Measurements from ENCODE around the gene PCDHB10.
"Not testable (repeated sequence)": the region's sequence is repeated elsewhere in the genome, so short reads cannot be mapped to it uniquely, and the experiment has no call there.

Gene PCDHB10

GRCh38 chr5:141192110-141192725, at the start of gene PCDHB10:
TSS of gene PCDHB10 (plus strand) at chr5:141192353. CDS start at chr5:141192553, 200 bp downstream.
- peak; percentile 32 for DNase-seq (ENCODE audit: low spot score)

- no peak for DNase-seq (ENCODE audit: low spot score)
These were observed 42.3 kb upstream of the PCDHB10 start, which contains the start of gene PCDHB6 for GRCh38 chr5:141149812-141150211. TSS of gene PCDHB6 (plus strand) at chr5:141150057. CDS start at chr5:141150258, 201 bp downstream.

GRCh38 chr5:141150224-141150992, 41.7 kb upstream of the PCDHB10 start:
- no peak for DNase-seq (ENCODE audit: low spot score)

- DNase-seq (ENCODE audit: low spot score): no peak
These were observed 41.2 kb upstream of the PCDHB10 start for GRCh38 chr5:141150993-141151325.

- not testable (repeated sequence) for DNase-seq (ENCODE audit: low spot score)
These were observed 40.5 kb upstream of the PCDHB10 start for GRCh38 chr5:141151632-141152031.

- DNase-seq (ENCODE audit: low spot score): not testable (repeated sequence)
These were observed 40.1 kb upstream of the PCDHB10 start for GRCh38 chr5:141152096-141152495.

- no peak for DNase-seq (ENCODE audit: low spot score)
These were observed 36.4 kb upstream of the PCDHB10 start for GRCh38 chr5:141155540-141156374.

- not testable (repeated sequence) for DNase-seq (ENCODE audit: low spot score)
These were observed 34.8 kb upstream of the PCDHB10 start for GRCh38 chr5:141157356-141157755.

- DNase-seq (ENCODE audit: low spot score): not testable (repeated sequence)
These were observed 34.3 kb upstream of the PCDHB10 start for GRCh38 chr5:141157901-141158300.

- peak; percentile 10 for DNase-seq (ENCODE audit: low spot score)
These were observed 19.6 kb upstream of the PCDHB10 start, which contains the start of gene PCDHB7 for GRCh38 chr5:141172381-141173204. TSS of gene PCDHB7 (plus strand) at chr5:141172644. CDS start at chr5:141172836, 192 bp downstream.

- DNase-seq (ENCODE audit: low spot score): not testable (repeated sequence)
These were observed 17.7 kb upstream of the PCDHB10 start for GRCh38 chr5:141174291-141175104.

GRCh38 chr5:141175933-141176332, 16.2 kb upstream of the PCDHB10 start:
- no peak for DNase-seq (ENCODE audit: low spot score)

GRCh38 chr5:141177577-141178191, 14.5 kb upstream of the PCDHB10 start, which contains the start of gene PCDHB8:
TSS of gene PCDHB8 (plus strand) at chr5:141177790. CDS start at chr5:141178035, 245 bp downstream.
- not testable (repeated sequence) for DNase-seq (ENCODE audit: low spot score)

- DNase-seq (ENCODE audit: low spot score): not testable (repeated sequence)
These were observed 12.8 kb upstream of the PCDHB10 start for GRCh38 chr5:141179371-141179770.

GRCh38 chr5:141179876-141180275, 12.3 kb upstream of the PCDHB10 start:
- DNase-seq (ENCODE audit: low spot score): not testable (repeated sequence)

- DNase-seq (ENCODE audit: low spot score): no peak
These were observed 11.8 kb upstream of the PCDHB10 start for GRCh38 chr5:141180313-141180712.

- DNase-seq (ENCODE audit: low spot score): no peak
These were observed 9.9 kb upstream of the PCDHB10 start, which contains the start of gene PCDHB16 for GRCh38 chr5:141182248-141182647. TSS of gene PCDHB16 (plus strand) at chr5:141182387. CDS start at chr5:141182560, 173 bp downstream.

- not testable (repeated sequence) for DNase-seq (ENCODE audit: low spot score)
These were observed 7.9 kb upstream of the PCDHB10 start for GRCh38 chr5:141184117-141184855.

- DNase-seq (ENCODE audit: low spot score): peak; percentile 34
These were observed 5.1 kb upstream of the PCDHB10 start, which contains the start of gene PCDHB9 for GRCh38 chr5:141186897-141187512. TSS of gene PCDHB9 (plus strand) at chr5:141187161. CDS start at chr5:141187319, 158 bp downstream.

Measured in germinal center (tissue), 1 donor.